GM18861 (cell line): ENCODE data around the gene STK26.
"Not testable (repeated sequence)": the region's sequence is repeated elsewhere in the genome, so short reads cannot be mapped to it uniquely, and the experiment has no call there.

Source experiments
- ATAC-seq: cut with Tn5 transposase; IDR thresholded peaks from one replicate; pipeline ENCODE4 v1.9.1; 2021; ENCODE audit not compliant: unreplicated experiment

STK26 gene

DNA sequence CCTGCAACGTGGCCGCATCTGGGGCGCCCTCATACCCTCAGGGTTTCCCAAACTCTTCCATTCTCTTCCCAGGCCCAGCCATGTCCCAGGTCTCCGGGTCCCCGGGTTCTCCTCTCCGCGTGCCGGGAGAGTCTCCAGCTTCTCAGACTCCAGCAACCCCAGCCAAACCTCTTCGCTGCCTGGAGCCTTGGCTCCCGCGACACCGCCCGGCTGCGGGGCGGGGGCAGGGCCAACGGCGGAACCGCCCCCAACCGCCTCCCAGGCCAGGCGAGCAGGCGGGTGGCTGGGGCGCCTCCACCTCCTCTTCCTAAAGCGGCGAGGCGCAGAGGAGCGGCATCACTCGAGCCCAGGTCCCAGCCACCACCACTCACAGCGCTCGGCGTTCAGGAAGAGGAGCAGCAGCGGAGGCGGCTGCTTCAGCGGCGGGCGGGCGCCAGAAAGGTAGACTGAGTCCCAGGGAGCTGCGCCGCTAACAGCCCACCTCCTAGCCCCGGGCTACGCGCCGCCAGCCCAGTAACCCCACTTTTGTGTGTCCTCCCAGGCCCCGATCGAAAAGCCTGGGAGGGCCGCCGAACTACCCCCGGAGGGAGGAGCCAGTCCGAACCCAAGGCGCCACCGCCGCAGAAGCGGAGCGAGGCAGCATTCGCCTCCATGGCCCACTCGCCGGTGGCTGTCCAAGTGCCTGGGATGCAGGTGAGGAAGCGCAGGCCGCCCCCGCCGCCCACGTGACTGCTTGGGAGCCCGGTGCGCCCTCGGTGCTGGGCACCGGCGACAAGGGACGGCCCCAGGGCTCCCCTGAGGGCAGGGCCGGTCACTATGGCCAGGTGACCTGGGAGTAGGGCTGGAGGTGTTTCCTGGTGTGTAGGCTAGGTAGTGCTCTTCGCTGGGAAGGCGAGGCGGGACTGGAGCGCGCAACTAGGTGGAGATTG is at the start of gene STK26:
STK26 (plus strand) TSS at position 336 of the 929 bp plus-strand sequence; CDS start at position 652, 316 bp downstream.
- peak; percentile 69 for ATAC-seq

DNA sequence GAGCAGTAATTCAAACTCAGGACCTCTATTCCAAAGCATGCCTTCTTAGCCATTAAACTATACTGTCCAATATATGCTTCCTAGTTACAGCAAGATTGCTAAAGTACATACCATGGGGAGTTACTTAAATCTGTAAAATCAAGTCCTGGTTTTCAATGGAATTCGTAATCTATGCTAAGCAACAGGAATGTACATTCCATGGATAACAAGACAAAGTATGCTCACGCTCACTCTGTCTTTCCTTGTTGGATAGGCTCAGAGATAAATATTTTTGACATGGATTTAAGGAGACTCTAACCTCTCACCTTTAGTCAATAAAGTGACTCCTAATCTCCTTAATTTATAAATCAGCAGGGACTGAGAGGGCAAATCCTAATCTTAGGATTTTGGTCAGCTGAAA is 47.3 kb upstream of the STK26 start:
- ATAC-seq, result no peak

DNA sequence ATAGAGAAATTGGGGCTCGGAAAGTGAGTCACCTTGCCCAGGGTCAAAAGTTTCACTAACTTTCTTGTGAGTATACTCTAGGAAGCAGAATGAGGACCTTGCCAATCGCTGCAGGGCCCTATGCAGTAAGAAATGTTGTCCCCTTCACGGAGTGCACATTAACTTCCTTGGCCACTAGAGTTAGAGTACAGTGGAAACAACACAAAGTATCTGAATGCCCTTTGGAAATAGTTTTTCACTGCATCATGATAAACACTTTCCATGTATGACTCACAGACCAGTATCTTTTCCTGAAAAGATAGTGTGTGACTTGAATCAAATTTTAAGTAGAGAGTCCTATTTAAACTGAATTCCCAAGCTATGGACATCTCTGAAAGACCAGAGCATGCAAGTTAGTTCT is 45.5 kb upstream of the STK26 start:
- no peak for ATAC-seq

GRCh38 chrX:131979116-131979515 is 44.0 kb upstream of the STK26 start:
- no peak for ATAC-seq

DNA sequence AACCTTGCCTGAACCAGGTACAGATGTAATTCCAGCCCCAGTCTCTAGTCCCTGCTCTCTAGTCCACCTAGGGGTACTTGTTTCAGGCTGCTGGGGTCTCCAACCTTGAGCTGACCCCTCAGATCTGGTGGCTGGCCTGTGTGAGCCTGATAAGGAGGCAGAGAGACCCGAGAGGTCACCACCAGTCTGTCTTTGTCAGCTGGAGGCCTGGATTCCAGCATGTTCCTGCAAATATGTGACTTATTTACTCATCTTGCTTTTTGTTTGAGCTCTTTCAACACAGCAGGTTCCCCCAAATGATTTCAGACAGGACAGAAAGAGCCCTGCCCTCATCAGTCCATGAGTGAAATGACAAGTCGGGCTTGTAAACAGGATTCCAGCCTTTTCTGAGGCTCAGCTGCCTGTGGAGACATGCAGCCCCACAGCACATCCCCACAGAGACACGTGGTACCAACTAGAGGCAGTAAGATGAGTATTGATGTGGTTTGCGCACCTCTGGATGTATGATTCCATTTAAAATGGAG is 37.5 kb upstream of the STK26 start:
- ATAC-seq, result no peak

- ATAC-seq, result peak; percentile 99
These were observed 35.9 kb upstream of the STK26 start for GRCh38 chrX:131987252-131987651.

DNA sequence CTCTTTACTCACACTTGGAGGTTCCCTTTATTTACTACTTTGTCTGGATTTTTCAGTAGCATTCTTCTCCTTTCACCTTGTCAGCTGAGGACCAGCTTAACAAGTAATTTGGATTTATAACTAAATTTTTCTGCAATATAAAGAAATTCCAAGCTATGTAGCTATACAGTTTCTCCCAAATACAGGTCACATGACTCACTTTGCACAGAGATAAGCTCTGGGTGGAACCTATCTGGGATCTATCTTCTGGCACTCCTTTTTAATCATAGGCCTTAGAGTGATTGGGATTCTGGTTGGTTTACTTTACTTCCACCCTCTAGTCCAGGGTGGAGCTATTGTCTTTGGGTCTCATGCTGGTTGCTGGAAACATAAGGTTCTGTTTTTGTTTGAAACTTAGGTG is 34.9 kb upstream of the STK26 start:
- no peak for ATAC-seq

DNA sequence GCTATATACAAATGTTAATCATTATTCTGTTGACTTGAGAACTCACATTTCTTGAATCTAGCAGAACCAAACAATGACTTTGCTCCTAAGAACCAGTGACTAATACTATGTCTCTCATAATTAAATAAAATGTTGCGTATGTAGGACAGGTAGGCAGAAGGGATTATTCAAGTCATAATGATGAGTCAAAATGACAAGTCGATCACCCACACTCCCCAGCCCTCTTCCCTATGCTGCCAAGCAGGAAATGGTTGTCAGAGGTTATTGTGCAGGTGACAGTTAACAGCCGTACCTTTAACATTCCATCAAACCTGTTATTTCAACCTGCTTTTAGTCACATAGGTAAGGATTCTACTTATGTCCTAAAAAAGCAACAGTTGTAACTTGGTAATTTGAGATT is 22.0 kb upstream of the STK26 start:
- ATAC-seq, result no peak

DNA sequence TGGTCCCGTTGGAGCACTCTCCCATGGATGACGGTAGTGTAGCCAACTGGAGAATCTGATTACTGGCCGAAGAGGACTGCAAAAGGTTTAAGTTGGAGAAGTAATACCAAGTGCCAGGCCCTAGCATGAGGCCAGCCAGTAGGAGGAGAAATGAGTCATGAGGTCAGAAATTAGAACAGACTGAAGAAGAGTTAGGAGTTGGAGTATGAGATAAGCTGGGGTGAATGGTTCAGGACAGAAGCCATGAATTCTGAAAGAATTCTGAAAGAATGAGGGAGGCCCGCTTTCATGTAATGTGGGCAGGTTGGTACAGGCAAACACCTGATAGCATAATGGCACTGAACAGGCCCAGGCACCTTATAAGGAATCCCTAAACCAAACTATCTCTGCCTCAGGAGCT is 18.4 kb upstream of the STK26 start:
- no peak for ATAC-seq

DNA sequence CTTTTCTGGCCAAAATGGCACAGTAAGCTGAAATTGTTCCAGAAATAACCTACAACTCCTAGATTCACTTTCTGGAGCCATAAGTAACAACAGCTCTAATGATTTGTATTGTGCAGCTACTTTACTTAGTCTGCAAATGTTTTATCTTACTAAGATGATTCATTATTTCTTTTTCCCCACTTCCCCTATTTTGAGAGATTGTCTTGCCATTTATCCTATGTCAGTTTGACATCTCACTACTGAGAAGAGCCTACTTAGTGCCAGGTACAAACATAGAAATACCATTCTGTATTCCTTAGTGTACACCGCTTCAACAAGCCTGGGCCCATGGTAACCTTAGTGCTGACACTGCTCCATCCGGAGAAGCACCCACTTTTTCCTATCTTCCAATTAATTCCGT is 13.8 kb upstream of the STK26 start:
- ATAC-seq, result no peak

DNA sequence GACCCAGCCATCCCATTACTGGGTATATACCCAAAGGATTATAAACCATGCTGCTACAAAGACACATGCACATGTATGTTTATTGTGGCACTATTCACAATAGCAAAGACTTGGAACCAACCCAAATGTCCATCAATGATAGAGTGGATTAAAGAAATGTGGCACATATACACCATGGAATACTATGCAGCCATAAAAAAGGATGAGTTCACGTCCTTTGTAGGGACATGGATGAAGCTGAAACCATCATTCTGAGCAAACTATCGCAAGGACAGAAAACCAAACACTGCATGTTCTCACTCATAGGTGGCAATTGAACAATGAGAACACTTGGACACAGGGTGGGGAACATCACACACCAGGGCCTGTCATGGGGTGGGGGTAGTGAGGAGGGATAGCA is 12.9 kb upstream of the STK26 start:
- not testable (repeated sequence) for ATAC-seq

- ATAC-seq, result no peak
These were observed 7.2 kb upstream of the STK26 start for GRCh38 chrX:132015875-132016274.

DNA sequence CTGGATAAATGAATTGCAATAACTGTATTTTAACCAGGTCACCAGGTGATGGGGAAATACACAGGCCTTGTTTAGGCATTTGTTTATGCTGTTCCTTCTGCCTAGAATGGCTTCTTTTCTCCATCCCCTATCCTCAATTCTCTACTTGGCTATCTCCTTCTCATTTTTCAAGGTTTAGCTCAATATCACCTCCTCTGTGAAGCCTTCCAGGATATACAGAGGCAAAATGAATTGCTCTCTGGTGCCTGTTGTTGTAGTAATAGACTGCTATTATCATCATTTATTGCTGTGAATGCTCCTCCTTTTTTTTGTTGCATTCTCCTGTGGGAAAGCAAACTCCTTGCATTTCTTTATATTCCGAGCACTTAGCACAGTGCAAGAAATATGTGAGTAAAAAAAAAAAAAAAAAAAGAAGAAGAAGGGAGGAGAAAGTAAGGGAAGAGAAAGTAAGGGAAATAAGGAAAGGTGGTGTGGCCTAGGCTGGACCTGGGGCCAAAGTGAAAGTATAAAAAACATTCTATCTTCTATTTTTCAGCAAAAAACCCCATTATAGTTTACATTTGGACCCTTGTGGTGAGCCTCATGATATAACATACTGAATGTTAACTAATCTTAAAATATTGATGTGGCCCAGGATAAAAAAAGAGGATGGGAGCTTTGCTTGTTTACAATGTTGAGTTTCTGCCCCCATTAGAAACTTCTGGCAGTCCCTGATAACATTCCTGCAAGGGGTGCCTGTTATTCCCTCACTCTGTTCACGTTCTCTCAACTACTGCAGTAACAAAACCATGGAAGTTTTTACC is 6.3 kb upstream of the STK26 start:
- ATAC-seq, result no peak

DNA sequence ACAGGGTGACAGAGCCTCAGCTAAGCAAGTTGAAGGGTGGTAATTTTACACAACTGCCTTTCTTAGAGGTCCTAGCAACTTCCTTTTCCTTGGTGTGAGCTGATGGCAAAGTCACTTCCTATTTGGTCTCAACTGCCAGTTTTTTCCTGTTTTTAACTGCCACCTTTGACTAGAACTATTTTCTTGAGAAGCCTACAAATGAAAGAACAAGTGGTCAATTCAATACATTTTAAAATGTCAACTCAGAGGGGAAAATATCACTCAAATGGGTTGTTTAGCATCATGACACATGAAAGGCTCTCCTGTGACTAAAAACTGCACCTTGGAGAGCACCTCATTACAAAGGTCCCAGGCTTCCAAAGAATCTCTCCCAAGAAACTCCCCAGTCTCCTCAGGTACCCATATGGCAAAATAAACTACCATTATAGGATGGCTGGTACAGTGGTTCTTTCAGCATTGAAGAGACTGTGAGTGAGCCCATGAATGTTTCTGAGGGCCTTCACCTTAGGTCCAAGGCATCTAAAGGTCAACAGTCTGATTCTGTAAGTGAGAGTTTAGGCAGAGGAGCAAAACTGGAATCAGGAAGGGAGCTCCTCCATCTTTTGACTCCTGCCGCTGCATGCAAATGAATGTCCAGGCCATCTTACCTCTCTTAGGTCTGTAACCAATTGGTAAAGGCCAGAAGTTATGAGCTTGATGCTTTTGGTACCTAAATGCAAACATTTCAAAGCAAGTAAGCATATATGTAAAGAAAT is 5.5 kb upstream of the STK26 start:
- ATAC-seq, result no peak

- peak; percentile 17 for ATAC-seq
These were observed 720 bp upstream of the STK26 start for GRCh38 chrX:132022198-132022966.

DNA sequence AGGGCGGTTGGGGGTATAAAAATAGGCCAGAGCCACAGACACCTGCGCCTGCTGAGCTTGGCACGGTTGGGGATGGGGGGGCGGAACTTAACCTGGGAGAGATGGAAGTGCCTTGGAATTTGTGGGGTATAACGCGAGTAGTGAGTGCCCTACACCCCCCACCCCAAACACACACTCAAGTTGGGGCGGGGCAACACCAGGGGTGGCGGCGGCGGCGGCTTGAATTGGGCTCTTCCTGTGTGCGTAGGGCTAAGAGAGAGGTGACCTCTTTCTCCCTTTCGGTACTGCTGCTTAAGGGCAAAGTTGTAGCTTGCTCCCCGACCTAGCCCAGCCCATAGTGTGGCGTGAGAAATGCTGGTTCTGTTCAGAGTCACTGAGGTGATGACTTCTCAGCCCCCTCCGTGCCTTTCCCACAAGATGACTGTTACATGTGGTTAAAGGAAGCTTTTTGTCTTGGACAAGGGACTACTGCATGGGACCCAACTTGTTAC is 839 bp downstream of the STK26 start:
- ATAC-seq, result no peak

DNA sequence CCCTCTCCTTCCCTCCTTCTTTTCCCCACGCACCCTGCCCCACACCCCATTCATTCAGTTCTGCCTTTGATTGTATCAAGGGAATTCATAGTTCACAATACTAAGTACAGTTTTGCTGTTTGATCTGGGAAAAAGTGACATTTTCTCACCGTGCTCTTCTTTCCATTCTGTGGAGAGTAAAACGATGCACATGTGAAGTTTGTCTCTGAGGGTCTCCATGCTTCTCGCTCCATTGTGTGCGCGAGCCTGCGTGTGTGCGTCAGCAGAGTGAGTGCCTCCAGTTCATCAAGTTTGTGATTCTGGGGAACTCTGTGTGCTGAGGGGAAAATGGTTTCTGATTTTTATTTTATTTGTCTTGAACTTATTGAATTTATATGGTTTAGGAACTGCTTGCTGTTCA is 1.9 kb downstream of the STK26 start:
- ATAC-seq, result no peak

GRCh38 chrX:132030264-132030663 is 7.2 kb downstream of the STK26 start:
- no peak for ATAC-seq

DNA sequence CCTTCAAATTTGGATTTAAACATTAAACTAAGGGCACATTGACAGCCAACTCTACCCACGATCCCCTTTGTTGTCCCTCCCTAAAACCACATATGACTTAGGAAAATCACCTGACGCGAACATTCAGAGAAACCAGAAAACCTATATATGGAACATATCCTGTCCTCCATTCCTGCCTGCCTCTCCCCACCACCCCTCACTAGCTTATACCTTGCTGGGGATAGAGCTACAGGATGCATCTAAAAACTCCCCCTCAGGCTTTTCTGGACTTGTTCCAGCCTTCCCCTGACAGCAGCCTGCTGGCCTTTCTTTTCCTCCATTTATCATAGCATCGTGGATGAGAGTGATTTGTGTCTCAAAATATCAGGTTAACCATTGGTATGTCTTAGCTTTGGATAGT is 8.8 kb downstream of the STK26 start:
- ATAC-seq, result no peak

GRCh38 chrX:132033166-132033565 is 10.1 kb downstream of the STK26 start:
- ATAC-seq, result peak; percentile 57
